ENCODE measurements around the gene LRRC4C. TPM values are rescaled to one million over a fixed set of nuclear protein-coding genes. Genes with fewer than 3 reads are reported as not detected.
A peak's percentile ranks its signal among the peaks of the same experiment; 100 is the strongest.

LRRC4C gene
- total and polyA plus RNA-seq, 12 donors = 0.15 to 0.93 (median 0.40) TPM

GRCh38 chr11:41479179-41479578, 19.7 kb upstream of the LRRC4C start:
- no peak overlapping the region for H3K4me3 ChIP-seq
- no peak for DNase-seq
- H3K4me1 ChIP-seq = no peaks in the 10 kb centered on the region
- H3K27me3 ChIP-seq = no peaks in the 10 kb centered on the region
- peaks cover 0 to 13% (median 8%) of the 10 kb centered on the region in 11 donors for H3K9me3 ChIP-seq
- no peak overlapping the region for H3K27ac ChIP-seq
- no peak for ATAC-seq
- 63 to 69% methylated on average over 1 of the region's 1 CpG for WGBS, 2 donors
- H3K36me3 ChIP-seq = no peaks in the 10 kb centered on the region
- TF ChIP-seq, protein P1, sequence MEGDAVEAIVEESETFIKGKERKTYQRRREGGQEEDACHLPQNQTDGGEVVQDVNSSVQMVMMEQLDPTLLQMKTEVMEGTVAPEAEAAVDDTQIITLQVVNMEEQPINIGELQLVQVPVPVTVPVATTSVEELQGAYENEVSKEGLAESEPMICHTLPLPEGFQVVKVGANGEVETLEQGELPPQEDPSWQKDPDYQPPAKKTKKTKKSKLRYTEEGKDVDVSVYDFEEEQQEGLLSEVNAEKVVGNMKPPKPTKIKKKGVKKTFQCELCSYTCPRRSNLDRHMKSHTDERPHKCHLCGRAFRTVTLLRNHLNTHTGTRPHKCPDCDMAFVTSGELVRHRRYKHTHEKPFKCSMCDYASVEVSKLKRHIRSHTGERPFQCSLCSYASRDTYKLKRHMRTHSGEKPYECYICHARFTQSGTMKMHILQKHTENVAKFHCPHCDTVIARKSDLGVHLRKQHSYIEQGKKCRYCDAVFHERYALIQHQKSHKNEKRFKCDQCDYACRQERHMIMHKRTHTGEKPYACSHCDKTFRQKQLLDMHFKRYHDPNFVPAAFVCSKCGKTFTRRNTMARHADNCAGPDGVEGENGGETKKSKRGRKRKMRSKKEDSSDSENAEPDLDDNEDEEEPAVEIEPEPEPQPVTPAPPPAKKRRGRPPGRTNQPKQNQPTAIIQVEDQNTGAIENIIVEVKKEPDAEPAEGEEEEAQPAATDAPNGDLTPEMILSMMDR (IDR thresholded peaks at IDR 0.05) = no peak
- intact Hi-C loops (cut with DNase I) = no loop called here

- Histone ChIP-seq H3K27me3 (peaks cover 0 to 50% (median 25%) of the 10 kb centered on the region in 7 donors), H3K27ac (no peak overlapping the region), H3K4me3 (no peak overlapping the region), H3K4me1 (no peaks in the 10 kb centered on the region), H3K36me3 (no peaks in the 10 kb centered on the region), H3K9me3 (peaks cover 0 to 16% (median 0%) of the 10 kb centered on the region in 11 donors)
- DNase-seq (no peak), ATAC-seq (no peak)
- intact Hi-C loops (cut with DNase I) = loop anchor here in 9 of 10 donors (2.0 to 10.0 kb wide), 5 partner anchors 1061 to 1824 kb away; no protein-coding TSS in a partner anchor
- 5 to 18% methylated on average over 1 of the region's 1 CpG for WGBS, 2 donors
- TF ChIP-seq, protein P1 (IDR thresholded peaks at IDR 0.05) = peak; percentile 22 to 68 (median 61)
Observed at GRCh38 chr11:41461057-41461681, 1.7 kb upstream of the LRRC4C start.

GRCh38 chr11:41458641-41459040, 811 bp downstream of the LRRC4C start:
- ATAC-seq = no peak
- TF ChIP-seq, protein P1 (IDR thresholded peaks at IDR 0.05) = no peak
- no peak overlapping the region for H3K4me3 ChIP-seq
- H3K9me3 ChIP-seq = peaks cover 0 to 11% (median 0%) of the 10 kb centered on the region in 11 donors
- no peaks in the 10 kb centered on the region for H3K36me3 ChIP-seq
- no peak for DNase-seq
- WGBS, 2 donors = 3 to 6% methylated on average over 7 of the region's 7 CpGs
- peaks cover 0 to 51% (median 25%) of the 10 kb centered on the region in 7 donors for H3K27me3 ChIP-seq
- intact Hi-C loops (cut with DNase I) = loop anchor here in 1 of 10 donors (5.0 kb wide), 1 partner anchor 1064 kb away; no protein-coding TSS in a partner anchor
- no peaks in the 10 kb centered on the region for H3K4me1 ChIP-seq
- H3K27ac ChIP-seq = no peak overlapping the region

- 9 to 13% methylated on average over 4 of the region's 4 CpGs for WGBS, 2 donors
- no peak overlapping the region for H3K27ac ChIP-seq
Observed at GRCh38 chr11:41458154-41458553, 1.3 kb downstream of the LRRC4C start.

More at GRCh38 chr11:41458154-41458553, 1.3 kb downstream of the LRRC4C start:
- DNase-seq (no peak), ATAC-seq (no peak)
- peaks cover 0 to 6% (median 0%) of the 10 kb centered on the region in 11 donors for H3K9me3 ChIP-seq
- H3K4me1 ChIP-seq = no peaks in the 10 kb centered on the region
- TF ChIP-seq, protein P1 (IDR thresholded peaks at IDR 0.05) = no peak
- intact Hi-C loops (cut with DNase I) = loop anchor here in 1 of 10 donors (5.0 kb wide), 1 partner anchor 1064 kb away; no protein-coding TSS in a partner anchor
- peaks cover 0 to 51% (median 25%) of the 10 kb centered on the region in 7 donors for H3K27me3 ChIP-seq
- H3K36me3 ChIP-seq = no peaks in the 10 kb centered on the region
- no peak overlapping the region for H3K4me3 ChIP-seq
